ENCODE data around the gene RIMKLA.

RIMKLA gene

DNA sequence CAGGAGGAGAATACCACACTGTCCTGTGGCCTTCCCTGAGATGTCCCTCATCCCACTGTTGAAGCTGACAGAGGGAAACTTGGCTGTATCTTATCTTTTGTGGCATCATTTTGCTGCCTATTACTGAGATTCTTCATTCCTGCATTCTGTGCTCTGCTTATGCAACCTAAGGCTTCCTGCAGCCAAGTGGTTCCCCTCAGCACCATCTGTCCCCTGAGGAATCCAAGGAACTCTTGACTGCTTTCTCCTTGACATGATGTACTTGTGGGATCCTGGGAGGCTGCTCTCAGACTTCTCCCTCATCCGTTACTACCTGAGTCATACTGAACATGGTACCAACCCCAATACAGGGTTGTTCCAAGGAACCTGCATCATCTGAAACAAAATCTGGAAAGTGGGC lies 21.1 kb upstream of the RIMKLA start:
- TF ChIP-seq, protein P1, sequence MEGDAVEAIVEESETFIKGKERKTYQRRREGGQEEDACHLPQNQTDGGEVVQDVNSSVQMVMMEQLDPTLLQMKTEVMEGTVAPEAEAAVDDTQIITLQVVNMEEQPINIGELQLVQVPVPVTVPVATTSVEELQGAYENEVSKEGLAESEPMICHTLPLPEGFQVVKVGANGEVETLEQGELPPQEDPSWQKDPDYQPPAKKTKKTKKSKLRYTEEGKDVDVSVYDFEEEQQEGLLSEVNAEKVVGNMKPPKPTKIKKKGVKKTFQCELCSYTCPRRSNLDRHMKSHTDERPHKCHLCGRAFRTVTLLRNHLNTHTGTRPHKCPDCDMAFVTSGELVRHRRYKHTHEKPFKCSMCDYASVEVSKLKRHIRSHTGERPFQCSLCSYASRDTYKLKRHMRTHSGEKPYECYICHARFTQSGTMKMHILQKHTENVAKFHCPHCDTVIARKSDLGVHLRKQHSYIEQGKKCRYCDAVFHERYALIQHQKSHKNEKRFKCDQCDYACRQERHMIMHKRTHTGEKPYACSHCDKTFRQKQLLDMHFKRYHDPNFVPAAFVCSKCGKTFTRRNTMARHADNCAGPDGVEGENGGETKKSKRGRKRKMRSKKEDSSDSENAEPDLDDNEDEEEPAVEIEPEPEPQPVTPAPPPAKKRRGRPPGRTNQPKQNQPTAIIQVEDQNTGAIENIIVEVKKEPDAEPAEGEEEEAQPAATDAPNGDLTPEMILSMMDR (IDR thresholded peaks at IDR 0.05; ENCODE audit: extremely low read depth, missing control alignments), result no peak
- no peak for DNase-seq (ENCODE audit: low spot score)

DNA sequence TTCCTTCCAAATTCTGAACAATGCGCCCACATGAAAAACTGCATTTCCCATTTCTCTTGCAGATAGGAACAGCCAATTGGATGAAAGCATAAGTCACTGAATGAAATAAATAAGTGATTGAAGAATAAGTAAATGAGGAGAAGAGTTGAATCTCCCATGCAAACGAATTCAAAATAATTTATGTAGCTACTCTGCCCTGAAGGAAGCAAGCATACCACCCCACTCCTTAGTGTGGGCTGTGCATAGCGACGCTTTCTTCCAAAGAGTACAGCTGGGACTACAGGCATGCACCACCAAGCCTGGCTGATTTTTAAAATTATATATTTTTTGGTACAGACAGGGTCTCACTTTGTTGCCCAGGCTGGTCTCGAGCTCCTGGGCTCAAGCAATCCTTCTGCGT lies 16.5 kb upstream of the RIMKLA start:
- DNase-seq (ENCODE audit: low spot score), result no peak
- TF ChIP-seq, protein P1 (IDR thresholded peaks at IDR 0.05; ENCODE audit: extremely low read depth, missing control alignments), result no peak

DNA sequence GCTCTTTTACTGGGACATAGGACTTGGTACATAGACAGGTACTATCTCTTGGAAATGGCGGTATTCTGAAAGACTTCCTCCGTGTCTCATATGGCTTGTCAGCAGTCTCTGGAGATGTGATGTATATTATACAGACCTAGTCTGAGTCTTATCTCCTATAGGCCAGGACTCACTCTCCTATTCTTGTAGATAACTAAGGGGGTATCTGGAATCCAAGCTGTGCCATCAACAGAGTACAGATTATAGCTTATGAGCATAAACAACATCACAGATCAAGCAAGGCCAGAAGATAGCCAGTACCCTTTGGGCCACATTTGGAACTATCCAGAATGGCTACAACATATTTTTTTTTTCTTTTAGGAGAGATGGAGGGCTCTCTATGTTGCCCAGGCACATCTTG lies 16.1 kb upstream of the RIMKLA start:
- no peak for DNase-seq (ENCODE audit: low spot score)
- TF ChIP-seq, protein P1 (IDR thresholded peaks at IDR 0.05; ENCODE audit: extremely low read depth, missing control alignments), result no peak

DNA sequence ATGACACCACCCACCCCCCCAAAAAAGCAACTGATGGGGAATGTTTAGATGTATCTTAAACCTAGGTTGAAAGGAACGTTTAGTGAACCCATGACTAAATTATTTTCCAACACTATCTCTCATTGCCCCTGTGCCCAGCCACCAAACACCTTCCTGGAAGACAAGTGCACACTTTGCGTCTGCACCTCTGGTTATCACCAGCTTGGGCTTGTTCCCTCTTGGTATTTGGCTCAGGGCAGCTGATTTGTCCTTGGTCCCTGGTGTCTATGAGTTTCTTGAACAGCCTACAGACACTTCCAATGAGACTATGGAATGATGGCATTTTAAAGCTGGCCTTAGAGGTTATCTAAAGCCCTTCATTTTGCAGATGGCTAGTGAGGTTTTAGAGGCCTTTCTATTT lies 15.5 kb upstream of the RIMKLA start:
- TF ChIP-seq, protein P1 (IDR thresholded peaks at IDR 0.05; ENCODE audit: extremely low read depth, missing control alignments), result no peak
- DNase-seq (ENCODE audit: low spot score), result no peak

DNA sequence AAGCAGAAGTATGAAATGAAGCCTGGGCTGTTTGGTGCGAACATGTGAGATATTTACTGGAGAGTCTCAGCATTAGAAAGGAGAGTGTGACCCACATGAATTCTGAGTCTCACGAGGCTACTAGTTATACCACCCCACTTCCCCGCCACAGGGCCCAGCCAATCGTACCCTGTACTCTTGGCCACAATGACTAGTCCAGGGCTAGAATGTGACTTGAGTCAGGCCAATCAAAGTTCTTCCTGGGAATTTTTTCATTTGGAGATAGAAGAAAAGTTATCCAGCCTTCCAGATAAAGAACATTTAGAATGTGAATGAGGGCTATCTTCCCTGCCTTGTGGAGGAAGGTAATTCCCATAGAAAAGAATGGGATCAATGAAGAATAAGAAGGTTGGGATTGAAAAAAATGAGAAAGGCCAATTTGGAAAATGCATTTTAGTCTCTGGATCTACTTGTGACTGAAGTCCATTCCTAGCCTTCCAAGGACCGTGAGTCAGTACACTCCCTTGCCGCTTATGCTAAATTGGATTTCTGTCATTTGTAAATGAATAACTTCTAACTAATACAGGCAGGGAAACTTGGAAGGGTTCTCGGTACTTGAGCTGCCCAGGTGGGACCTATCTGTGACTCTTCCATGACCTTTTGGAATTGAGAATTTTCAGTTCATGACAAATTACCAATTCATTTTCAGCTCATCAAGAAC lies 12.3 kb upstream of the RIMKLA start:
- TF ChIP-seq, protein P1 (IDR thresholded peaks at IDR 0.05; ENCODE audit: extremely low read depth, missing control alignments), result no peak

DNA sequence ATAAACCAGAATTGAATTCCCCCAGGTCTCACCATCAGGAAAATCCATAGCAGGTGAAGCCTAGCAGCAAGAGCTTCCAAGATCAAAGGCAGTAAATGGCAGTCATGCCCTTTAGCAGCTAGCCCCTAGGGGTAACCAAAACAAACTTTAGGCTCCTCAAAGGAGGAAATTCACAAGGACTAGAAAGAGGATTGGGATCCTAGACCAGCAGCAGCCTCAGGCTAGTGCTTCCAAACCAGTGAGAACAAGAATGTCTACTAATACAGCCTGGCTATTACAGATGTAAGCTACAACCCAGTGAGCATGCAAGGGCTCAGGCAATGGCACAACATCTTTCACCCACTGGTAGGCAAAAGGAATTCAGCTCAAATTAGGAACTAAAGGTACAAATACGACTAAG lies 11.1 kb upstream of the RIMKLA start:
- TF ChIP-seq, protein P1 (IDR thresholded peaks at IDR 0.05; ENCODE audit: extremely low read depth, missing control alignments), result no peak
- no peak for DNase-seq (ENCODE audit: low spot score)

More for the DNA sequence above, 12.3 kb upstream of the RIMKLA start:
- DNase-seq (ENCODE audit: low spot score), result no peak

DNA sequence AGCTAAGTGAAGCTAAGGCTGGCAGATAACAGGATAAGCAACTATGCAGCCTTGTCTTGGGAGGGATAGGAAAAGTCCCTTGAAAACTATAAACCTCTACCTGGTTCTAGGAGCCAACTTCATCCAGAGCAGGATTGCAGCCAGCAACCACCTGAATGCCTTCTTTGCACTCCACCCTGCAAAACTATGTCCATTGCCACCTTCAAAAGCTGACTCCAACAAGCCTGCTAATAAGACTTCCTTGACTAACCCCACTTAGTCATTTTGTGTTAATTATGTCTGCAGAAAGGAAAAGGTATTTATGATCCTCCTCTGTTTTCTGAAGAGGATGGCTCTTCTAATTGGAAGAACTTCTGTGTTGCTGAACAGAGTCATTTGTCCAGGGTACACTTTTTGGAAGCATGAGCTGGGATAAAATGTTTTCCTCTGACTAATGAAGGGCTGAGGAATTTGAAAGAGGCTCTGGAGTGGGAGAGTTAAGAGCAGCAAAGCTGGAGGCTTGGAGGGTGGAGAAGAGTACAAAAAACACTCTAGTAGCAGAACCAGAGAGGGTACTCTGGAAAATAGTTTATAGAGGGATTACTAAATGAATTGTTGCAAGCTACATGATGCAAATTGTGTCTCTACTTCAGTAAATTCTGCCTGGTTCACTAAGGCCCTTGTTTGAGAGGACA lies 9.6 kb upstream of the RIMKLA start:
- TF ChIP-seq, protein P1 (IDR thresholded peaks at IDR 0.05; ENCODE audit: extremely low read depth, missing control alignments), result no peak

More for the DNA sequence above, 9.6 kb upstream of the RIMKLA start:
- no peak for DNase-seq (ENCODE audit: low spot score)
